ENCODE data around the gene ADAP1.

GRCh38 chr7:851204-851603, 103.3 kb downstream of the ADAP1 start:
- no peak for TF ChIP-seq CTCF (IDR thresholded peaks at IDR 0.05)
- TF ChIP-seq POLR2A (IDR thresholded peaks at IDR 0.05) = no peak

Data from adrenal gland (tissue), 5 donors.